ENCODE data around the gene RWDD2A. TPM values are rescaled to one million over a fixed set of nuclear protein-coding genes. Genes with fewer than 3 reads are reported as not detected.

RWDD2A gene
- polyA plus RNA-seq, 1 donor, result 5.2 TPM

DNA sequence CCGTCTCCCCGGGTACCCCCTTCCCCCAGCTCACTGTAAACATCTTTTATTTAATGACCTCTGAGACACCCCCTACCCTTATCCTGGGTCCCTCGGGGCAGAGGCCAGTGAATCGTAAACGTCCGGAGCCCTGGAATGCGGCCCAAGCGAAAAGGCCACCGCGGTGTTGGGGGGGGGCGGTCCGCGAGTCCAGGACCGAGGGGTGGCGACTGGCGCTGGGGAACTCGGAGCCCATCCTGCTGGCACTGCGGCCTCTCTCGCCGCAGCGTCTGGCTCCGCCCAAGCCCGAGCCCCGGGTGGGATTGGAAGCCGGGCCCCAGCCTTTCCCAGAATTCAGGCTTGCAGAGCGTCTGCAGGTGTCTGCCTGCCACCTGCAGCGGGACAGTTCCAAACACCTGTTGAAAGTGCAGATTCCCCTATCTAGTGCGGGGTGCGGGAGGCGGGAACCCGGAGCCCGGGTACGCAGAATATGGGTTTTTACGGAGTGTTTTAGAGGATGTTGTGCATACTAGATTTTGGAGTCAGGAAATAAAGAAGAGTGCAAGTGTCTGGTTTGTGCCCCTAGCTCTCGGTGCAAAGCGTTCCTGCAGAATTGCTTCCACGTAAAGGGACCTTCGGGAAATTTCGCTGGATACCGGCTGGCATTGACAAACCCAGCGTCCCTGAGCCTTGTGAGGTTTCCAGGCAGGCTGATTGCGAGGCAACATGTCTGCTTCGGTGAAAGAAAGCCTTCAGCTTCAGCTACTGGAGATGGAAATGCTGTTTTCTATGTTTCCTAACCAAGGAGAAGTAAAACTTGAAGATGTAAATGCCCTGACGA is 800 bp downstream of the RWDD2A start:
- peak in 1 of 2 donors; percentile 61 for DNase-seq
- Histone ChIP-seq H3K4me3 (ENCODE audit: low read length) (peak overlapping the region; percentile 89), H3K36me3 (ENCODE audit: control insufficient read depth, insufficient read depth, low read length) (peaks cover 11% of the 10 kb centered on the region), H3K27ac (ENCODE audit: low read length) (peak overlapping the region; percentile 85), H3K4me1 (ENCODE audit: control insufficient read depth, insufficient read depth, low read length) (peaks cover 14% of the 10 kb centered on the region), H3K27me3 (ENCODE audit: control insufficient read depth, insufficient read depth, low read length) (no peaks in the 10 kb centered on the region), H3K9me3 (ENCODE audit: control insufficient read depth, low read depth, low read length) (no peaks in the 10 kb centered on the region)
- 67% methylated on average over 1 of the region's 44 CpGs for WGBS (ENCODE audit: insufficient coverage, low lambda C conversion rate)

DNA sequence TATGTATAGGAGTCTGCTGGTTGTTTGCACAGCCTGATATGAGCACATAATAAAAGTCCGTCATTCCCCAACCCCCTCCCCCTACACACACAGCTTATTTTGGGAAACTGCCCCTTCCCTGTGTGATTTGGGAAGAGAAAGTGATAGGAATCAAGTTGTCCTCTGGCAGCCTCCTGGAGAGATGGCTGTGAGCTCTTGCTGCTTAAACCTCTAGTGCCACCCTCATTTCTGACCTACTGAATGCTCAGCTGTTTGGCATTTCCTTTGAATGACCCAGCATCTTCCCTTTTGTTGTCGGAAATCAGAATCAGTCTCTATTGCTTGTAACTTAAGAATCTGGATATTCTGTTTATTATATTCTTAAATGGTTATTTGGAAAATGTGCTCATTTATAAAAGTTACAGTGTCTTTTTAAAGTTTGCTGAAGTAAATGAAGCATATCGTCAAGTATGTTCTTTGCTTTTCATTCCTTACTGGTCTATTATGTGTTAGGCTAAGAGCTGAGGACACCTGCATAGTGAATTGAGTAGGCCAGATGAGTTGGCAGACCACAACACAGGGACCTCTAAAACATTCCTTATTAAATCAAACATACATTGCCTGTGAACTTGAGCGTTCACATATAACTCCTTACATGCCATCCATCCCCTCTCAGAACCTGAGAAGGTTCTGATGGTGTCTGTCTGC is 5.5 kb downstream of the RWDD2A start:
- Histone ChIP-seq H3K4me3 (ENCODE audit: low read length) (no peak overlapping the region), H3K36me3 (ENCODE audit: control insufficient read depth, insufficient read depth, low read length) (peaks cover 5% of the 10 kb centered on the region), H3K9me3 (ENCODE audit: control insufficient read depth, low read depth, low read length) (no peaks in the 10 kb centered on the region), H3K27me3 (ENCODE audit: control insufficient read depth, insufficient read depth, low read length) (no peaks in the 10 kb centered on the region), H3K4me1 (ENCODE audit: control insufficient read depth, insufficient read depth, low read length) (peaks cover 4% of the 10 kb centered on the region), H3K27ac (ENCODE audit: low read length) (no peak overlapping the region)
- no CpG with 5 or more reads among the region's 4 CpGs for WGBS (ENCODE audit: insufficient coverage, low lambda C conversion rate)
- DNase-seq, result no peak

DNA sequence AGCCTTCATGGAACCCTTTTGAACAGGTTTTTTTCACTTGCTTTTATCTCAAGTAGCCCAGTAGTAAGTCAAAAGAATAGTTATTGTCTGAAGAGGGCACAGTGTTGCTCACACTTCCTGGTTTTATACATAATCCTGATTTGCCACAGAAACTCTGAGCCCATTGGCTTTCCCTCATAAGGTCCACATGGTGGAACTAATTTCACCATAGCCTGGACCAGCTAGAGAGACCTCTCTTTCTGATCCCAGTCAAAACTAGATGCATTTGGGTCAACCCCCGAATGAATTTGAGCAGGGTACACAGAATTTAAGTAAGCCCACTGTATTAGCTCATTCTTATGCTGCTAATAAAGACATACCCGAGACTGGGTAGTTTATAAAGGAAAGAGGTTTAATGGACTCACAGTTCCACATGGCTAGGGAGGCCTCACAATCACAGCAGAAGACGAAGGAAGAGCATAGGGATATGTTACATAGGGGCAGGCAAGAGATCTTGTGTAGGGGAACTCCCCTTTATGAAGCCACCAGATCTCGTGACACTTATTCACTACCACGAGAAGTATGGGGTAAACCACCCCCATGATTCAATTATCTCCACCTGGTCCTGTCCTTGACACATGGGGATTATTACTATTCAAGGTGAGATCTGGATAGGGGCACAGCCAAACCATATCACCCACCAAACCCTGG is 6.2 kb downstream of the RWDD2A start:
- DNase-seq, result peak in 1 of 2 donors; percentile 48
- no peaks in the 10 kb centered on the region for H3K27me3 ChIP-seq (ENCODE audit: control insufficient read depth, insufficient read depth, low read length)
- H3K9me3 ChIP-seq (ENCODE audit: control insufficient read depth, low read depth, low read length), result no peaks in the 10 kb centered on the region
- no peak overlapping the region for H3K27ac ChIP-seq (ENCODE audit: low read length)
- H3K4me3 ChIP-seq (ENCODE audit: low read length), result no peak overlapping the region
- 100% methylated on average over 1 of the region's 5 CpGs for WGBS (ENCODE audit: insufficient coverage, low lambda C conversion rate)
- peaks cover 5% of the 10 kb centered on the region for H3K36me3 ChIP-seq (ENCODE audit: control insufficient read depth, insufficient read depth, low read length)
- peaks cover 4% of the 10 kb centered on the region for H3K4me1 ChIP-seq (ENCODE audit: control insufficient read depth, insufficient read depth, low read length)

DNA sequence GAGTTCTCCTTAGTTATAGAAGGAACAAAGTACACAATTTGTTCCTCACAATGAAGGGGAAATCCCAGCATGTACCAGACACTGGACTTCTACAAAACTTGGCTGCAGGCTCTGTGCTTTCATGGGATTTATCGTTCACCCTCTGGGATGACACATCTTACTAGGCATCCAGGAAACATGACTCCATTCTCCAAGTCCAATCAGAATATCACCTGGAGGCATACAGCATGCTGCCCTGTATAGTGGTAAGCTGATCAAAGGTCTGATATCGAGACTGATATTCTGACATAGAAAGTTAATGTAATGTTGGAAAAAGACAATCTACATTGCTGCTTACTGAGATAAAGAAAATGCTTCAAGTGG is 6.7 kb downstream of the RWDD2A start:
- Histone ChIP-seq H3K9me3 (ENCODE audit: control insufficient read depth, low read depth, low read length) (no peaks in the 10 kb centered on the region), H3K4me3 (ENCODE audit: low read length) (no peak overlapping the region), H3K27me3 (ENCODE audit: control insufficient read depth, insufficient read depth, low read length) (no peaks in the 10 kb centered on the region), H3K36me3 (ENCODE audit: control insufficient read depth, insufficient read depth, low read length) (peaks cover 5% of the 10 kb centered on the region), H3K4me1 (ENCODE audit: control insufficient read depth, insufficient read depth, low read length) (peaks cover 4% of the 10 kb centered on the region), H3K27ac (ENCODE audit: low read length) (no peak overlapping the region)
- 60% methylated on average over 1 of the region's 2 CpGs for WGBS (ENCODE audit: insufficient coverage, low lambda C conversion rate)
- DNase-seq, result no peak

- peak overlapping the region; percentile 2 for H3K27ac ChIP-seq (ENCODE audit: low read length)
- no peaks in the 10 kb centered on the region for H3K36me3 ChIP-seq (ENCODE audit: control insufficient read depth, insufficient read depth, low read length)
- H3K27me3 ChIP-seq (ENCODE audit: control insufficient read depth, insufficient read depth, low read length), result no peaks in the 10 kb centered on the region
- H3K9me3 ChIP-seq (ENCODE audit: control insufficient read depth, low read depth, low read length), result no peaks in the 10 kb centered on the region
- 17% methylated on average over 1 of the region's 4 CpGs for WGBS (ENCODE audit: insufficient coverage, low lambda C conversion rate)
- H3K4me1 ChIP-seq (ENCODE audit: control insufficient read depth, insufficient read depth, low read length), result peaks cover 4% of the 10 kb centered on the region
- peak in 1 of 2 donors; percentile 53 for DNase-seq
- no peak overlapping the region for H3K4me3 ChIP-seq (ENCODE audit: low read length)
Measured at GRCh38 chr6:83202031-83202430, 8.9 kb downstream of the RWDD2A start.

DNA sequence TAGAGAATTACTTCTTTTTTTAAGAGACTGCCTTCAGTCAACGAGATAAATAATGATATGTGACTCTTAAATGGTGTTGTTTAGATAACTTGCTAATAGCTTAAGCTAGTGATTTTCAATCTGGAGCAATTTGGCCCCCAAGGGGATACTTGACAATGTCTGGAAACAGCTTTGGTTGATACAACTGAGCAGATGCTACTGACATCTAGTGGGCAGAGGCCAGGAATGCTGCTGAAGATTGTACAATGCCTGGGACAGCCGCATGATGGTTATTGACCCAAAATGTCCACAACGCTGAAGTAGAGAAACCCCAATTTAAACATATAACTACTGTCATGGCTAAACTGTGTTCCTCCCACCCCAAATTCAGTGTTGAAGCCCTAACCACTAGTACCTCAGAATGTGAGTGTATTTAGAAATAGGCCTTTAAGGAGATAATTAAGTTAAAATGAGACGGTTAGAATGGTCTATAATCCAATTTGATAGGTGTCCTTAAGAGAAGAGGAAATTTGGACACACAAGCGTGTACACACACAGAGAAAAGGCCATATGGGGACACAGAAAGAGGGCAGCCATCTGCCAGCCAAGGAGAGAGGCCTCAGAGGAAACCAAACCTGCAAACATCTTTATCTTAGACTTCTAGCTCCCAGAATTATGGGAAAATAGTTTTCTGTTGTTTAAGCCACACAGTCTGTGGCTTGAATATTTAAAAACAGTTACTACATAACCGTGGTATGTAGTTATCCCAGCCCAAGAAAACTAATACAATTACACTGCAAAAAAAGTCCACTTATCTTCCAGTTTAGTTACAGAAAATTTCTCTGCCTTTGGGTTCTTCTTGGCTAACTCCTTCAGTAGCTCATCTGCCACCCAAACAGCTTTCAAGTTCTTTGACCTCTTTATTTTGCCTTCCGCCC is 22.2 kb downstream of the RWDD2A start:
- H3K27ac ChIP-seq (ENCODE audit: low read length), result no peak overlapping the region
- H3K9me3 ChIP-seq (ENCODE audit: control insufficient read depth, low read depth, low read length), result no peaks in the 10 kb centered on the region
- no peaks in the 10 kb centered on the region for H3K27me3 ChIP-seq (ENCODE audit: control insufficient read depth, insufficient read depth, low read length)
- peak; percentile 48 to 52 for DNase-seq
- 60% methylated on average over 2 of the region's 7 CpGs for WGBS (ENCODE audit: insufficient coverage, low lambda C conversion rate)
- H3K36me3 ChIP-seq (ENCODE audit: control insufficient read depth, insufficient read depth, low read length), result peaks cover 3% of the 10 kb centered on the region
- peaks cover 4% of the 10 kb centered on the region for H3K4me1 ChIP-seq (ENCODE audit: control insufficient read depth, insufficient read depth, low read length)
- H3K4me3 ChIP-seq (ENCODE audit: low read length), result no peak overlapping the region

DNA sequence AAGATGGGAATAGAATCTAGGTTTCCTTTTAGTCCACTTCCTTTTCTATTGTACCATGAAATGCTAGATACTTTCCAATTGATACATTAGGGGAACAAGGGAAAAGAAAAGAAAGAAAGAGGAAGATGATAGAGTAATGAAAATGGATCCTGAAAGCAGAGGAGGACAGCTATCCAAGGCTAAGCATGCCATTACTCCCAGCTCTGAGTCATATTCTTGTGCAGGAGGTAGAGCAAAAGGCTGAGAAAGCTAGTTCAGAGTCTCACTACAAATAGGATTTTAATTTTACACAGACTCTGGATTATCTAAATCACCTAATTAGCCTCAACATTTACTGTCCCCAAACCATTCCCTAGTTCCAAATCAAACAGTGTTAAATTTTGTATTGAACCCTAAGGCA is 23.6 kb downstream of the RWDD2A start:
- no peak overlapping the region for H3K27ac ChIP-seq (ENCODE audit: low read length)
- no peaks in the 10 kb centered on the region for H3K27me3 ChIP-seq (ENCODE audit: control insufficient read depth, insufficient read depth, low read length)
- no peaks in the 10 kb centered on the region for H3K9me3 ChIP-seq (ENCODE audit: control insufficient read depth, low read depth, low read length)
- H3K4me1 ChIP-seq (ENCODE audit: control insufficient read depth, insufficient read depth, low read length), result peaks cover 4% of the 10 kb centered on the region
- DNase-seq, result no peak
- H3K36me3 ChIP-seq (ENCODE audit: control insufficient read depth, insufficient read depth, low read length), result peaks cover 3% of the 10 kb centered on the region
- H3K4me3 ChIP-seq (ENCODE audit: low read length), result no peak overlapping the region

GRCh38 chr6:83218646-83219045 is 25.5 kb downstream of the RWDD2A start:
- Histone ChIP-seq H3K36me3 (ENCODE audit: control insufficient read depth, insufficient read depth, low read length) (peaks cover 3% of the 10 kb centered on the region), H3K9me3 (ENCODE audit: control insufficient read depth, low read depth, low read length) (no peaks in the 10 kb centered on the region), H3K27ac (ENCODE audit: low read length) (no peak overlapping the region), H3K27me3 (ENCODE audit: control insufficient read depth, insufficient read depth, low read length) (no peaks in the 10 kb centered on the region), H3K4me3 (ENCODE audit: low read length) (no peak overlapping the region), H3K4me1 (ENCODE audit: control insufficient read depth, insufficient read depth, low read length) (peaks cover 4% of the 10 kb centered on the region)
- 63% methylated on average over 2 of the region's 3 CpGs for WGBS (ENCODE audit: insufficient coverage, low lambda C conversion rate)
- DNase-seq, result no peak

DNA sequence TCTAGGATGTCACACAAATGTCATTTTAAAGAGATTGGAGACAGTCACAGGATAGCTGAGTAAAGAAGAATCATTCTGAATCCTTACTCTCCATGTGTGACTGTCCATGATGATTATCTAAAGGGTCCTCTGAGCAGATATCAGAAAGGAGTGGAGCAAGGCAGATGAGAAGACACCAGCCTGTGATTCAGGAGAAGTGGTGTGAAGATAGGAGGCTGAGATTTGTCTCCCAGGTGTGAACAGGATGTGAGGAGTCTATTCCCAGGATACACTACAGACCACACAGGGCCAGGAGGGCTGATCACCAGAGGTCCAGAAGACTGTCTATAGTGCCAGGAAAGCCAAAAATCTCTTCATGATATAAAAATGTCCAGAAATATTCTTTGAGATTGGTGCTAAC is 27.0 kb downstream of the RWDD2A start:
- Histone ChIP-seq H3K4me1 (ENCODE audit: control insufficient read depth, insufficient read depth, low read length) (peaks cover 4% of the 10 kb centered on the region), H3K4me3 (ENCODE audit: low read length) (no peak overlapping the region), H3K27me3 (ENCODE audit: control insufficient read depth, insufficient read depth, low read length) (no peaks in the 10 kb centered on the region), H3K36me3 (ENCODE audit: control insufficient read depth, insufficient read depth, low read length) (peaks cover 3% of the 10 kb centered on the region), H3K27ac (ENCODE audit: low read length) (no peak overlapping the region), H3K9me3 (ENCODE audit: control insufficient read depth, low read depth, low read length) (no peaks in the 10 kb centered on the region)
- DNase-seq, result no peak

- DNase-seq, result no peak
- Histone ChIP-seq H3K9me3 (ENCODE audit: control insufficient read depth, low read depth, low read length) (no peaks in the 10 kb centered on the region), H3K4me1 (ENCODE audit: control insufficient read depth, insufficient read depth, low read length) (no peaks in the 10 kb centered on the region), H3K27ac (ENCODE audit: low read length) (no peak overlapping the region), H3K36me3 (ENCODE audit: control insufficient read depth, insufficient read depth, low read length) (peaks cover 3% of the 10 kb centered on the region), H3K27me3 (ENCODE audit: control insufficient read depth, insufficient read depth, low read length) (no peaks in the 10 kb centered on the region), H3K4me3 (ENCODE audit: low read length) (no peak overlapping the region)
- 100% methylated on average over 1 of the region's 1 CpG for WGBS (ENCODE audit: insufficient coverage, low lambda C conversion rate)
Measured at GRCh38 chr6:83221276-83221675, 28.1 kb downstream of the RWDD2A start.
